VCaP (cell line): Measurements from ENCODE around the gene RCN1.

Source experiments
- H3K27ac ChIP-seq: fragments of 450-650 bp; 2 replicates; pipeline ENCODE4 v1.5.1; 2017
- CTCF ChIP-seq: fragments of 450-650 bp; conservative IDR thresholded peaks from 2 replicates; pipeline ENCODE4 v1.5.1; 2017; ENCODE audit warnings: mild to moderate bottlenecking, moderate library complexity

Gene RCN1

DNA sequence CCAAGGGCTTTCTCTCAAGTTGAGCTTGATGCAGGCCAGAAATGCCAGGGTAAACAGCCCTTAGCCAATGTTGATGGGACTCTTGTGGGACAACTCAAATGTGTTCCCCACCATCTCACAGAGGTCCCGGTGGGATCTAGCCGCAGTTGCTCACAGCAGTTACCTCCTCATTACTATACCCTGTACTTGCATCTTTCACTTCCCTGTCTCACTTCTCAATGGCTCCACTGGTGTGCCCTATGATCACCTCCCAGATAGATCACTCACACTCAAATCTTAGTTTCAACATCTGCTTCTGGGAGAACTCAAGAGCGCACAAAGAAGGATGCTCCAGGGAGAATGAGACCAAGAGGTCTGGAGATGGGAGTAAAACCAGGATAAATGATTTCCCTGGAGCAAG is 47.0 kb downstream of the RCN1 start:
- no peak overlapping the region for H3K27ac ChIP-seq

DNA sequence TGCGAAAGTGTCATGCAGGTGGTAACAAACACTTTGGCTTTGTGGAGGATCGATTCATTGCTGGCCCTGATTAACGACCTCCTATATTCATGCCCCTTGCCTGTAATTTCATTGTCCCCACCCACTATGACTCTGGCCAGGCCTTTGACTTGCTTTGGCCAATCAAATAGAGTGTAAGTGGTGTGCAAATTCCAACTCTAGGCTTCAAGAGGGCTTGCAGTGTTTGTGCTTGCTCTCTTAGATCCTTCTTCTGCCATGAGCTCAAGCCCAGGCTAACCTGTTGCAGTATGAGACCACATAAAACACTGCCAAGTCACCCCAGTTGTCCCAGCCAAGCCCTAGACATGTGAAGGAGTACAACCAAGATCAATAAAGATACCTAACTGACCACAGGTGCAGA is 48.0 kb downstream of the RCN1 start:
- TF ChIP-seq CTCF, result no peak
- H3K27ac ChIP-seq, result no peak overlapping the region

More for the DNA sequence above, 47.0 kb downstream of the RCN1 start:
- TF ChIP-seq CTCF, result no peak

DNA sequence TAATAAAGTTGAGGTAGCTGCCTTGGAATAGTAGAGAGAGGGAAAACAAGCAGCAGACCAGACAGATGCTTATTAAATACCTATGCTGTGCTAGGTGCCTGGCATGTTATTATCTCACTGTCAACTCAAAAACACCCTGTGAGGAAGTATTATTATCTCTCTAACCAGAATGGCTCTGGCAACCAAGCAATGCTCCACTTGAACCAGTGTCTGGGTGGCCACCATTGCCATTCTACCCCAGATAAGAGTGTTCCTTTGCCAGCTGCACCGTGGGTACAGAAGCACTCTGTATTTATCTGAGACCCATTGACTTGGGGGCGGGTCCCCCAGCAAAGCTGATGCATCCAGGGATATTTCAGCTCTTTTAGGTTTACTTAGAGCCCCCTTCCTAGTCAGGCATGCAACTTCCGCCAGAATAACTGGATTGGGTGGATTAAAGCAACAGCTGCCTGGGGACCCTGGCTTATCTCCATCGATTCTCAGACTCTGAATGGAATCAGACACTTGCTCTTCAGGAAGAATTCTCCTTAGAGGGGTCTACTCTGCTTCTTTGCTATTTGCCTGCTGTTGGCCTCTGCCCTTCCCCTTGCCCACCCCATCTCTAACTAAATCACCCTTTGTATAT is 49.1 kb downstream of the RCN1 start:
- H3K27ac ChIP-seq, result no peak overlapping the region
- no peak for TF ChIP-seq CTCF

DNA sequence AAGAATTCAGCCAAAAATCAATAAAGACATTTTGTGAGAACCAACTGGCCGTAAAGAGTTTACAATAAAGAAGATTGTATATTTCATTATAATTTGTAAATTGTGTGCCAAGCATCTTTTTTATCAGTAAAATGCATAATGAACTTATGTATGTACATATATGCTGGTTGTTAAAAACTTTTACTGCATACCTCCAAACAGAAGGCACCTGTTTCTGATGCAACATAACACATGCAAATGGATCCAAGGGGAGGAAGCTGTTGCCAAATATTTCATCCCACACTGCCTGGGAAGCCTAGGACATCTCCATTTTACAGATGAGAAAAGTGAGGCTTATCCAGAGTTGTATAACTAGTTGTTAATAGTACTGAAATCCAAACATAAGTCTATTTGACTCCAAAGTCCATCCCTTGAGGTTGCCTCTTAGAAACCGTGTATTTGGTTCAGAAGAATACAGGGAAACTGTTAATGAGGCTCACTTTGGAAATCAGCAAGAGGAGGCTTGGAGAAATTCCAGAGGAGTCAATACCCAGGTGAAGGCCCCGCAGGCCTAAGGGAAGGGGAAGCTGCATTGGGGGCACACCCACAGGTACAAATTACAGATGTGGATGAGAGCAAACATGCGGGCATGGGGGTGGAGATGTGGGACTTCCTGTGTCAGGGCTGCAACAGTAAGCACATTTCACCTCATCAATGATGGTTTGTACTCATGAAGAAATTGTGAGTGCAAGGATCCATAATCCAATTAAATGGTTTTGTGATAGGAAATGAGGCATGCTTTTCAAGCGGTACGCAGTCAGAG is 51.1 kb downstream of the RCN1 start:
- no peak for TF ChIP-seq CTCF

DNA sequence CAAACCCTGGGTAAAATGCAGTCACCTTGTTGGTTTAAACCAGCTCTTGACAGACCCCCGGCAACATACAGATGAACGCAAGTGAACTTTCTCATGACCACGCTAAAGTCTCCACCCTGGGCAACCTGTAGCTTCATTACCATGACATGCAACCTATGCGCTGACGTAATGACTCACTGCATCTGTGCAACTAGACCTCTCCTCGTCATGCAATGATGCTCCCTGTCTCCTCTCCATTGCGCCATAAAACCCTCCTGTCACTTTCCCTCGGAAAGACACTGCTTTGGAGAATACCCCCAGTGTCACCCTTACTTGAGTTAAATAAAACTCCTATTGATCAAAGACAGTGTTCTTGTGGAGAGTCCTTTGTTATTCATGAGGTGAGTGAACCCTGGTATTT is 52.5 kb downstream of the RCN1 start:
- H3K27ac ChIP-seq, result no peak overlapping the region
- no peak for TF ChIP-seq CTCF

More for the DNA sequence above, 51.1 kb downstream of the RCN1 start:
- H3K27ac ChIP-seq, result no peak overlapping the region

DNA sequence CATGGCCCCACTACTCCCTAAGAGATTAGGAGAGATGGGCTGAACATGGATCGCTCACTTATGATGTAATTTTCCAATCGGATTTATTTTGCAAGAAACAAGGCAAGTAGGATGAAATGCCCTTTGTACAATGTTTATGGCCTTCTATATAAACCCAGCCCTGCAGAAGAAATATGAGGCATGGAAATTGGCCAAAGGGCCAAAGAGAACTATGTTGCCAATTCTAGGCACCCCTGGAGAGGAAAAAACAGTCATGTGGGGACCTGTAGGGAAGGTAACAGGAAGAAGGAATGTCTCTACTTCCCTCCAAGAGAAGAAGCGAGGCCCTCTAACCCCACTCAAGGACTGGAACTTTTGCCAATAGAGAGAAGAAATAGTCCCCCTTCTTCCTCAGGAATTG is 54.4 kb downstream of the RCN1 start:
- no peak for TF ChIP-seq CTCF
- no peak overlapping the region for H3K27ac ChIP-seq

DNA sequence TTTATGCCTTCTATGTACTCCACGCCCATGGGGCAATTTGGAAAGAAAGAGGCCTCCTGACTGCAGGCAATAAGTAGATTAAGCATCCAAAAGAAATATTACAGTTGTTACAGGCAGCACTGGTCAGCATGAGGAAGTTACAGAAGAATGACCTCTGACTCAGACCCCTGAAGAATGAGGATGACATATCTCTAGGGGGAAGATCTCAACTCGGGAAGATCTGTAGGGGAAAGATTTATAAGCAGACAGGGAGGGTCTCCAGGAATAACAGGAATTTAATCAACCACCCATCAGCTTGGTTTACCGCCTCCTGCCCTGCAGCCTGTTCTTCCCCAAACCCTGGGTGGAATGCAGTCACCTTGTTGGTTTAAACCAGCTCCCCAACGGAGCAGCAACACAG is 58.0 kb downstream of the RCN1 start:
- TF ChIP-seq CTCF, result no peak
- H3K27ac ChIP-seq, result no peak overlapping the region
